Transverse colon (tissue), 4 donors: ENCODE data around the gene INCA1.

Source experiments
- CTCF ChIP-seq, 5 experiments: fragments of 200-600 bp in 3 of 5; fragments of 450-650 bp in 2 of 5; sonication (generic) in 3 of 5; IDR thresholded peaks; 1 replicate in 2 of 5; 2 replicates in 3 of 5; pipeline ENCODE4 v1.5.1; 2016 to 2017; ENCODE audit warnings: antibody characterized with exemption in 5 of 5, inconsistent platforms in 3 of 5, mild to moderate bottlenecking in 2 of 5, moderate library complexity in 1 of 5
- EP300 ChIP-seq: sonication (generic); formaldehyde crosslinking; IDR thresholded peaks from one replicate; pipeline ENCODE4 v1.6.1; 2017; ENCODE audit warnings: antibody characterized with exemption, low read depth
- POLR2A ChIP-seq: fragments of 450-650 bp; IDR thresholded peaks from one replicate; pipeline ENCODE4 v1.6.1; 2016; ENCODE audit warnings: antibody characterized with exemption, mild to moderate bottlenecking, moderate library complexity
- POLR2AphosphoS5 ChIP-seq, 3 donors: sonication (generic); formaldehyde crosslinking; IDR thresholded peaks; one replicate each; pipeline ENCODE4 v1.6.1; 2016; ENCODE audit warnings: antibody characterized with exemption in 3 of 3

DNA sequence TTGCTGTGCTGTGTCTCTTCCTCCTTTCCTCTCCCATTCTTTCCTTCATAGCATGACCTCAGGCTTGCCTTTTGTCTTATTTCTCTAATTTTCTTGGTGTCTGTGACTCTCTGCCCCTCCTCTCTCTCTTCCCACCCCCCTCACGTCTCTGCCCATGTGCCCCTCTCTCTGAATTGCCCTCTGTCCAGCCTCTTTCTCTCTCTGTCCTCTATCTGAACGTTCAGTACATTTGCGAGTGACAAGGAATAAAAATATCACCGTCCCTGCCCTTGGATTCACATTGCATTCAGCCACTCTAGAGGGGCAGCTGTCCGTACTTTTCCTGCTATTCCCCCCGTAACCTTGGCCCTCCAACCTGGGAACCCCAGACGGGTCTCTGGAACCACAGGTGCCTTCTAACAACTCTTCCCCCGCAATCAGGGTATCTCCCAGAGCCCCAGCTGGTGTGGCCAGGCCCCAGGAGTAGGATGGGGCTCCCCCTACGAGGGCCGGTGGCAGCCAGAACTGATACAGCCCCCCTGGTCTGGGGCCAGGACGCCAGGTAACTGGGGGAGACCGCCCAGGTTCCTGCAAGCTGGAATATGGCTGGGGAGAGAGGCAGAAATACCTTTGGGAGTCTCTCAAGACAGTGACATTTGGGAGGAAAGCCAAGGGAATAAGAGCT lies 2.2 kb upstream of the INCA1 start:
- no peak for TF ChIP-seq CTCF (IDR thresholded peaks at IDR 0.05)
- TF ChIP-seq POLR2AphosphoS5 (IDR thresholded peaks at IDR 0.05): no peak
- no peak for TF ChIP-seq POLR2A
- no peak for TF ChIP-seq EP300
